GM19467 (cell line): ENCODE measurements around the gene TIPIN.
"Not testable (repeated sequence)": the region's sequence is repeated elsewhere in the genome, so short reads cannot be mapped to it uniquely, and the experiment has no call there.

ENCODE experiments used
- ATAC-seq: cut with Tn5 transposase; IDR thresholded peaks from one replicate; pipeline ENCODE4 v1.9.1; 2021; ENCODE audit warnings: mild to moderate bottlenecking, moderate library complexity; ENCODE audit not compliant: unreplicated experiment

The TIPIN gene

DNA sequence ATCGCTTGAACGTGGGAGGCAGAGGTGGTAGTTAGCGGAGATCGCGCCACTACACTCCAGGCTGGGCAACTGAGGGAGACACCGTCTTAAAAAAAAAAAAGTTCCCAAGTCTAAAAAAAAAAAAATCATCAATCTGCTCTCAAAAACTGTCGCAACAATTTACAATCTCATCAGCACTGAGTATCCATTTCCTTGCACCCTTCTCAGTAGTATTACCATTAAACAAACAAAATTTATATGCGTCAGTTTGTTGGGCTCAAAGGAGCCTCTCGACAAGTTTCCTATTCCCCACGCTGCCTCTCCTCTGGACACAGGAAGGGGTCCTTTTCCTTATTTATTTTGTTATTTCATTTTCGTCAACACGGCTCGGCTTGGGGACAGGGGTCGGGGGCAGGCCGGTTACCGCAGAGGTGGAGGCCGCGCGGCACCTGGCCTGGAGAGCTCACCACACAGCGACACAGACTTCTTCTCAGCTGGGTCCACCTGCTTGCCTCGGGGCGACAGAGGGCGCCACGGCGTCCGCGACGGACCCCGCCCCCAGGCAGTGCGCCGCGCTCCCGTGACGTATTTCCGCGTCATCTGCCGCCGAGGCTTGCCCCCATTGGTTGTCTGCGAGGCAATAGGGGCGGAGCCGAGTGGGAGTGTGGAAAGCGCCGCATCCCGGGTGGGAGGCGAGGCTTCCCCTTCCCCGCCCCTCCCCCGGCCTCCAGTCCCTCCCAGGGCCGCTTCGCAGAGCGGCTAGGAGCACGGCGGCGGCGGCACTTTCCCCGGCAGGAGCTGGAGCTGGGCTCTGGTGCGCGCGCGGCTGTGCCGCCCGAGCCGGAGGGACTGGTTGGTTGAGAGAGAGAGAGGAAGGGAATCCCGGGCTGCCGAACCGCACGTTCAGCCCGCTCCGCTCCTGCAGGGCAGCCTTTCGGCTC, 30.0 kb upstream of the TIPIN start, which contains the start of gene MAP2K1:
Gene MAP2K1 (plus strand): TSS at position 709 of the 920 bp plus-strand sequence. CDS start 436 bp downstream, outside the sequence.
- peak; percentile 74 for ATAC-seq

DNA sequence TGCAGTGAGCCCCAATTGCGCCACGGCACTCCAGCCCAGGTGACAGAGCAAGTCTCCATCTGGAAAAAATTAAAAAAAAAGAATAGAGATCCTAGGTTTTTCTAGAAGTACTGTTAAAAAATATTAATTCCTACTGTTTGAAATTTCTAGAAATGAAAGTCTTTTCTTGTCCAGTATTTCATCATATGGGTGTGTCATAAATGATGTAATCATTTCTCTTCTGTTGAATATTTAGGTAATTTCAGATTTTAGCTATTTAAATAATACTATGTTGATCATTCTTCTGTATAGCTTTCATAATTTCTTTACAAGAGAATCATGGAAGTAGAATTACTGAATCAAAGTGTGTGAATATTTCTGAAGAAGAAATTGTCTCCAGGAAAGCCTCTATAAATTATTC, 24.9 kb upstream of the TIPIN start:
- not testable (repeated sequence) for ATAC-seq

DNA sequence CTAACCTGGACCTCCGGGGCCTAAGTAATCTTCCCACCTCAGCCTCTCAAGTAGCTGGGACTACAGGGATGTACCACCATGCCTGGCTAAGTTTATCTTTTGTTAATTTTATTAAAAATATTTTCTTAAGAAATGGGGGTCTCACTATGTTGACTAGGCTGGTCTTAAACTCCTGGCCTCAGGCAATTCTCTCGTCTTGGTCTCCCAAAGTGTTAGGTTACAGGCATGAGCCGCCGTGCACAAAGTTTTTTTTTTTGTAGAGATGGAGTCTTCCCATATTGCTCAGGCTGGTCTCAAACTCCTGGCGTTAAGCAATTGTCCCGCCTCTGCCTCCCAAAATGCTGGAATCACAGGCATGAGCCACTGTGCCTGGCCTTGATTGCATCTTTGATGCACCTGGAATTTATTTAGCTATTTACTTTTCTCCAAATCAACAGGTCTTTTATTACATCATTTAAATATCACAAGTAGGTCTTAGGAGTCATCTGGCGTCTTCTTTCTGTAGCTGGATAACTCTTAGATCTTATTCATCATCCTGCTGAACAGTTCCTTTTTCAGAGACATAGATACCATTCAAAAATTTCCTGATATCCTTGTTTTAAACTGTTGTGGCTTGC, 22.4 kb upstream of the TIPIN start:
- no peak for ATAC-seq

DNA sequence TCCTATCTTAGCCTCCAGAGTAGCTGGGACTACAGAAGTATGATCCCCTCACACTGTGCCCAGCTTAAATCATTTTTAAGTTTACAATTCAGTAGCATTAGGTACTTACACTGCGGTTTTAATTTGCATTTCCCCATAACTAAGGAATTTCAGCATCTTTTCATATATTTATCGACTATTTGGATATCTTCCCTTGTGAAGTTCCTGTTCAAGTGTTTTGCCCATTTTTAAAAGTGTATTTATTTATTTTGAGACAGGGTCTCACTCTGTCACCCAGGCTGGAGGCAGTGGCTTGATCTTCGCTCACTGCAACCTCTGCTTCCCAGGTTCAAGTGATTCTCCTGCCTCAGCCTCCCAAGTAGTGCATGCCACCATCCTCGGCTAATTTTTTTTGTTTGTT, 17.7 kb upstream of the TIPIN start:
- no peak for ATAC-seq

- ATAC-seq = no peak
Measured at GRCh38 chr15:66369773-66370651, 13.5 kb upstream of the TIPIN start.

- ATAC-seq = no peak
Measured at GRCh38 chr15:66364944-66365528, 8.6 kb upstream of the TIPIN start.

- no peak for ATAC-seq
Measured at GRCh38 chr15:66362776-66363175, 6.3 kb upstream of the TIPIN start.

- not testable (repeated sequence) for ATAC-seq
Measured at GRCh38 chr15:66361745-66362460, 5.4 kb upstream of the TIPIN start.

- no peak for ATAC-seq
Measured at GRCh38 chr15:66359740-66360139, 3.3 kb upstream of the TIPIN start.

DNA sequence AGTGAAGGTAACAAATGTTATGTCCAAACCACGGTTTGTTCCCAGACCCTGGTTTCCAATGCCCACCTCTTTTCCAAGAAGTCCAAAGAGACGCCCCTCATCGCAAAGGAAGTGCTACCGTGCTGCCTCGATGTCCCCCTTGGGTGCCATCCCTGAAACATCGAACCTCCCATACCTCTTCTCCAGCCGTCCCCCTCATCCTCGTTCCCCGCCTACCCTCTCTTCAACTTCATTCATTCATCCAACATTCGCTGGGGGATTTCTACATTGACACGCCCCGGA, 467 bp downstream of the TIPIN start:
- ATAC-seq = no peak

GRCh38 chr15:66348530-66348929, 8.0 kb downstream of the TIPIN start:
- not testable (repeated sequence) for ATAC-seq

DNA sequence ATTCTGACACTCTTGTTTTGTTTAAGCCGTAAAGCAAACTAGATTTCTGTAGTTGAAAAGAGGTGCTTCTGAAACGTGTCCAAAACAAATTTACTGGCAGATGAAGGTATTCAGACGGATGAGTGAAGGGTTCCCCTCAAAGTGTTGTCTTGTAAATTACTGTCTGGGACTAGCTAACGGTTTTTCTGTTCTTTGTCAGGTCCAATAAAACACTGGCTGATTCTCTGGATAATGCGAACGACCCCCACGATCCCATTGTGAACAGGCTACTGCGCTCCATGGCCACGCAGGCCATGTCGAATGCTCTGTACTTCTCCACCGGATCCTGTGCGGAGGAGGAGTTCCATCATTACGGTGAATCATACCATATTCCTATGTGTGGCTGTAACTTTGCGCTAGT, 27.7 kb downstream of the TIPIN start:
- ATAC-seq = no peak

- ATAC-seq = no peak
Measured at GRCh38 chr15:66327736-66328135, 28.7 kb downstream of the TIPIN start.

- ATAC-seq = no peak
Measured at GRCh38 chr15:66326051-66326450, 30.4 kb downstream of the TIPIN start.

DNA sequence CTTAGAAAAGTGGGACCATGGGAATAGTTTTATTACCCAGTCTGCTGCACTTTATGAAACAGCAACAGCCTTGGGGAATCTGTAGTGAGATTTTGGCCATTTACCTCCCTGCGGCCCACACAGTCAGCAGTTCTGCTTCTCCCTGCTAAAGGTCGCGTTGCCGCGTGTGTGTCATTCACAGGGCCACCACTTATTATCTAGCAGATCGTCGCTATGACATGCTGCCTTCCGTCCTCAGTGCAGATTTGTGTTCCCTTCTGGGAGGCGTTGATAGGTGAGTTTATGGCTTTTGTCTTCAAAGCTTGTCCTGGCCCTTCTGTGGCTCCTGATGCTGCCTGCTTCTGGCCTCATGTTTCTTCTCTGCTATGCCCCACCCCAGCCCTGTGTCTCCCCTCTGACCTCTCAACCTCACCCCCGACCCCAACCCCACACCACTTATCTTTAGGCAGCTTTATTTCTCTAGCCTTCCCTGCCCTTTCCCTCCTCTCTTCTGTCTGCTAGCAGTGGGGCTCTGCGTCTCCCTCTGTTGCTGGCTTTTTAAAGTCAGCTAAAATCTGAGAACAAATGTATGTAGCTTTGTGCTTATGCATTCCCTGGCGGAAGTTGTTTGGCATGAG, 33.1 kb downstream of the TIPIN start:
- ATAC-seq = no peak

DNA sequence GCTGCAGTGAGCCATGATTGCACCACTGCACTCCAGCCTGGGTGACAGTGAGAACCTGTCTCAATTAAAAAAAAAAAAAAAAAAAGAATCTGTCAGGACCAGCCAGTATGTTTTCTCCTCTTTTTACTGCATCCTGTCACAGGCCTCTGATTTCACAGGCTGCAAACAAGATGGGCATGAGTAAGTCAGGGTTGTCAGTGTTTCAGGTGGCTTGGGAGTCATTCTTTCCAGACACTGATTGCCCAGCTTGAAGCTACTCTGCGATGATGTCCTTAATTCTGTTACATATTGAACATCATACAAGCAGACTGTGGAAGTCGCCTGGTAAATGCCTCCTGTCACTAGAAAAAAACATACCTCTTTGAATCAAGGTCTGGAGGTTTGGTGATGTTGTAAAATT, 44.3 kb downstream of the TIPIN start:
- no peak for ATAC-seq

GRCh38 chr15:66310786-66311185, 45.7 kb downstream of the TIPIN start:
- ATAC-seq = no peak

DNA sequence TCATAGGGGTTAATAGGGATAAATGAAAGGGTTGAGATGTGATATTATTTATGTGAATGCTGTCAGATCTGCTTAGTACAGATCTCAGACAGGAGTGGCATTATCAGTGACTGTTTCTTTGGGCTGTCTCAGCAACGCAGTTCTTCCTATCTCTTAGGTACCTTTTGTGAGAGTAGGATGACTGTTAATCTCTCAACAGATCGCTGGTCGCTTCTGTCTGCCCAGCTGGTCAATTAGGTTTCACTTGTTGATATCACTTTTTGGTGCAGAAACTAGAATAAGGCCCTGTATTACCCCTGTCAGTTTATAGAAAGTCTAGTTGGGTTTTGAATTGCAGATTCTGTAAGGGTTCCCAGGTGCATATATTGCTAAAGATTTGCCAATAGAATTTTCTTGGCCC, 46.7 kb downstream of the TIPIN start:
- no peak for ATAC-seq

- no peak for ATAC-seq
Measured at GRCh38 chr15:66308531-66308930, 48.0 kb downstream of the TIPIN start.

GRCh38 chr15:66306381-66306780, 50.1 kb downstream of the TIPIN start:
- no peak for ATAC-seq
